DMS153 treated with DMSO at 0.1 percent for 48 hours (cell line): Measurements from ENCODE around the gene ZNF10.

Experiments used
- DNase-seq: peaks from one replicate; lab custom pipeline; 2025; ENCODE audit not compliant: unreplicated experiment; lab: John Stamatoyannopoulos, UW

ZNF10 gene

GRCh38 chr12:133192847-133193246 is 62.4 kb downstream of the ZNF10 start:
- DNase-seq = no peak

- DNase-seq = no peak
Measured at GRCh38 chr12:133201888-133202287, 71.5 kb downstream of the ZNF10 start.

- DNase-seq = peak; percentile 74
Measured at GRCh38 chr12:133202493-133203343, 72.3 kb downstream of the ZNF10 start.

- DNase-seq = peak; percentile 74
Measured at GRCh38 chr12:133203344-133204263, 73.2 kb downstream of the ZNF10 start.

GRCh38 chr12:133204264-133204603 is 73.8 kb downstream of the ZNF10 start:
- DNase-seq = no peak

- no peak for DNase-seq
Measured at GRCh38 chr12:133206390-133206789, 76.0 kb downstream of the ZNF10 start.
